Sigmoid colon (tissue), 4 donors: ENCODE data around the gene TBCB.

ENCODE experiments used
- EP300 ChIP-seq, 4 donors: sonication (generic); formaldehyde crosslinking; IDR thresholded peaks; one replicate each; pipeline ENCODE4 v1.6.1; 2017; ENCODE audit warnings: antibody characterized with exemption in 4 of 4
- POLR2A ChIP-seq, 2 donors: fragments of 450-650 bp; IDR thresholded peaks; one replicate each; pipeline ENCODE4 v1.6.1; 2016; ENCODE audit warnings: antibody characterized with exemption in 2 of 2, mild to moderate bottlenecking in 2 of 2, moderate library complexity in 2 of 2
- TF ChIP-seq, protein P1 (sequence below), 4 experiments: fragments of 450-650 bp in 3 of 4; fragments of 200-600 bp in 1 of 4; IDR thresholded peaks; one replicate each; pipeline ENCODE4 v1.5.1; 2016 to 2019; ENCODE audit warnings: antibody characterized with exemption in 4 of 4, mild to moderate bottlenecking in 3 of 4, moderate library complexity in 2 of 4

DNA sequence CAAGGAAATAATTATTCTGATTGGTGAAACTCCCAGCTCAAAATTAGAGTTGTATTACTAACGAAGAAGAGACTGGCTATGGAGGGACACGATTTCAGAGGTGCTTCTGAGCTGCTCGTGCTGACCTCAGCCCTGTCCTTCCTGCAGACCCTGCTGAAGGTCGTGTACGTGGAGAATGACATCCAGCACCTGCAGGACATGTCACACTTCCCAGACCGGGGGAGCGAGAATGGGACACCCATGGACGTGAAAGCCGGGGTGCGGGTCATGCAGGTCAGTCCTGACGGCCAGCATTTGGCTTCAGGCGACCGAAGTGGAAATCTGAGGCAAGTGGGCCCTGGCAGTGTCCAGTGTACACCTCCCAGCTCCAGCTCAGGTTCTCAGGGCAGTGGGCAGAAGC is 32.4 kb upstream of the TBCB start:
- TF ChIP-seq, protein P1, sequence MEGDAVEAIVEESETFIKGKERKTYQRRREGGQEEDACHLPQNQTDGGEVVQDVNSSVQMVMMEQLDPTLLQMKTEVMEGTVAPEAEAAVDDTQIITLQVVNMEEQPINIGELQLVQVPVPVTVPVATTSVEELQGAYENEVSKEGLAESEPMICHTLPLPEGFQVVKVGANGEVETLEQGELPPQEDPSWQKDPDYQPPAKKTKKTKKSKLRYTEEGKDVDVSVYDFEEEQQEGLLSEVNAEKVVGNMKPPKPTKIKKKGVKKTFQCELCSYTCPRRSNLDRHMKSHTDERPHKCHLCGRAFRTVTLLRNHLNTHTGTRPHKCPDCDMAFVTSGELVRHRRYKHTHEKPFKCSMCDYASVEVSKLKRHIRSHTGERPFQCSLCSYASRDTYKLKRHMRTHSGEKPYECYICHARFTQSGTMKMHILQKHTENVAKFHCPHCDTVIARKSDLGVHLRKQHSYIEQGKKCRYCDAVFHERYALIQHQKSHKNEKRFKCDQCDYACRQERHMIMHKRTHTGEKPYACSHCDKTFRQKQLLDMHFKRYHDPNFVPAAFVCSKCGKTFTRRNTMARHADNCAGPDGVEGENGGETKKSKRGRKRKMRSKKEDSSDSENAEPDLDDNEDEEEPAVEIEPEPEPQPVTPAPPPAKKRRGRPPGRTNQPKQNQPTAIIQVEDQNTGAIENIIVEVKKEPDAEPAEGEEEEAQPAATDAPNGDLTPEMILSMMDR (IDR thresholded peaks at IDR 0.05): no peak
- TF ChIP-seq EP300 (IDR thresholded peaks at IDR 0.05): no peak
- no peak for TF ChIP-seq POLR2A (IDR thresholded peaks at IDR 0.05)
